Measurements from ENCODE around the gene GLG1.

Gene GLG1

GRCh38 chr16:74511961-74512360, 95.0 kb downstream of the GLG1 start:
- Histone ChIP-seq H3K4me1 (ENCODE audit: control insufficient read depth, insufficient read depth, low read length) (no peaks in the 10 kb centered on the region), H3K9me3 (ENCODE audit: control insufficient read depth, low read length) (no peaks in the 10 kb centered on the region), H3K4me3 (ENCODE audit: insufficient read depth, low read depth, low read length) (no peak overlapping the region), H3K27me3 (ENCODE audit: control insufficient read depth, insufficient read depth, low read length, poor library complexity, severe bottlenecking) (no peaks in the 10 kb centered on the region), H3K36me3 (ENCODE audit: control insufficient read depth, insufficient read depth, low read length) (peaks cover 5% of the 10 kb centered on the region), H3K27ac (ENCODE audit: insufficient read depth, low read depth, low read length, poor library complexity, severe bottlenecking) (no peak overlapping the region)
- WGBS, 2 experiments, result 76 to 87% methylated on average over 9 of the region's 9 CpGs

GRCh38 chr16:74505011-74505410, 101.9 kb downstream of the GLG1 start:
- Histone ChIP-seq H3K27ac (ENCODE audit: insufficient read depth, low read depth, low read length, poor library complexity, severe bottlenecking) (no peak overlapping the region), H3K4me1 (ENCODE audit: control insufficient read depth, insufficient read depth, low read length) (no peaks in the 10 kb centered on the region), H3K4me3 (ENCODE audit: insufficient read depth, low read depth, low read length) (no peak overlapping the region), H3K36me3 (ENCODE audit: control insufficient read depth, insufficient read depth, low read length) (peaks cover 9% of the 10 kb centered on the region), H3K27me3 (ENCODE audit: control insufficient read depth, insufficient read depth, low read length, poor library complexity, severe bottlenecking) (no peaks in the 10 kb centered on the region), H3K9me3 (ENCODE audit: control insufficient read depth, low read length) (no peaks in the 10 kb centered on the region)
- WGBS, 2 experiments, result 94 to 98% methylated on average over 2 of the region's 2 CpGs

- 96% methylated on average over 7 of the region's 7 CpGs for WGBS, 2 experiments
- H3K4me3 ChIP-seq (ENCODE audit: insufficient read depth, low read depth, low read length), result no peak overlapping the region
These were observed 103.5 kb downstream of the GLG1 start for GRCh38 chr16:74503412-74503811.

GRCh38 chr16:74501484-74502478, 105.1 kb downstream of the GLG1 start:
- no peaks in the 10 kb centered on the region for H3K9me3 ChIP-seq (ENCODE audit: control insufficient read depth, low read length)
- peaks cover 5% of the 10 kb centered on the region for H3K36me3 ChIP-seq (ENCODE audit: control insufficient read depth, insufficient read depth, low read length)
- H3K27me3 ChIP-seq (ENCODE audit: control insufficient read depth, insufficient read depth, low read length, poor library complexity, severe bottlenecking), result no peaks in the 10 kb centered on the region
- no peaks in the 10 kb centered on the region for H3K4me1 ChIP-seq (ENCODE audit: control insufficient read depth, insufficient read depth, low read length)
- no peak overlapping the region for H3K4me3 ChIP-seq (ENCODE audit: insufficient read depth, low read depth, low read length)
- H3K27ac ChIP-seq (ENCODE audit: insufficient read depth, low read depth, low read length, poor library complexity, severe bottlenecking), result no peak overlapping the region
- WGBS, 2 experiments, result 78% methylated on average over 7 of the region's 7 CpGs

More at GRCh38 chr16:74503412-74503811, 103.5 kb downstream of the GLG1 start:
- H3K9me3 ChIP-seq (ENCODE audit: control insufficient read depth, low read length), result no peaks in the 10 kb centered on the region
- no peaks in the 10 kb centered on the region for H3K27me3 ChIP-seq (ENCODE audit: control insufficient read depth, insufficient read depth, low read length, poor library complexity, severe bottlenecking)
- H3K4me1 ChIP-seq (ENCODE audit: control insufficient read depth, insufficient read depth, low read length), result no peaks in the 10 kb centered on the region
- peaks cover 9% of the 10 kb centered on the region for H3K36me3 ChIP-seq (ENCODE audit: control insufficient read depth, insufficient read depth, low read length)
- no peak overlapping the region for H3K27ac ChIP-seq (ENCODE audit: insufficient read depth, low read depth, low read length, poor library complexity, severe bottlenecking)

GRCh38 chr16:74500907-74501306, 106.0 kb downstream of the GLG1 start:
- Histone ChIP-seq H3K9me3 (ENCODE audit: control insufficient read depth, low read length) (no peaks in the 10 kb centered on the region), H3K4me1 (ENCODE audit: control insufficient read depth, insufficient read depth, low read length) (no peaks in the 10 kb centered on the region), H3K27me3 (ENCODE audit: control insufficient read depth, insufficient read depth, low read length, poor library complexity, severe bottlenecking) (no peaks in the 10 kb centered on the region), H3K4me3 (ENCODE audit: insufficient read depth, low read depth, low read length) (no peak overlapping the region), H3K36me3 (ENCODE audit: control insufficient read depth, insufficient read depth, low read length) (peaks cover 5% of the 10 kb centered on the region), H3K27ac (ENCODE audit: insufficient read depth, low read depth, low read length, poor library complexity, severe bottlenecking) (no peak overlapping the region)
- 95 to 96% methylated on average over 3 of the region's 3 CpGs for WGBS, 2 experiments

- Histone ChIP-seq H3K4me1 (ENCODE audit: control insufficient read depth, insufficient read depth, low read length) (no peaks in the 10 kb centered on the region), H3K27me3 (ENCODE audit: control insufficient read depth, insufficient read depth, low read length, poor library complexity, severe bottlenecking) (no peaks in the 10 kb centered on the region), H3K27ac (ENCODE audit: insufficient read depth, low read depth, low read length, poor library complexity, severe bottlenecking) (no peak overlapping the region), H3K9me3 (ENCODE audit: control insufficient read depth, low read length) (no peaks in the 10 kb centered on the region), H3K36me3 (ENCODE audit: control insufficient read depth, insufficient read depth, low read length) (peaks cover 5% of the 10 kb centered on the region), H3K4me3 (ENCODE audit: insufficient read depth, low read depth, low read length) (no peak overlapping the region)
These were observed 107.8 kb downstream of the GLG1 start for GRCh38 chr16:74499114-74499513.

GRCh38 chr16:74497761-74498160, 109.2 kb downstream of the GLG1 start:
- Histone ChIP-seq H3K9me3 (ENCODE audit: control insufficient read depth, low read length) (no peaks in the 10 kb centered on the region), H3K27ac (ENCODE audit: insufficient read depth, low read depth, low read length, poor library complexity, severe bottlenecking) (no peak overlapping the region), H3K4me1 (ENCODE audit: control insufficient read depth, insufficient read depth, low read length) (no peaks in the 10 kb centered on the region), H3K27me3 (ENCODE audit: control insufficient read depth, insufficient read depth, low read length, poor library complexity, severe bottlenecking) (no peaks in the 10 kb centered on the region), H3K36me3 (ENCODE audit: control insufficient read depth, insufficient read depth, low read length) (peaks cover 3% of the 10 kb centered on the region), H3K4me3 (ENCODE audit: insufficient read depth, low read depth, low read length) (no peak overlapping the region)
- WGBS, 2 experiments, result 92 to 96% methylated on average over 3 of the region's 3 CpGs

- Histone ChIP-seq H3K27me3 (ENCODE audit: control insufficient read depth, insufficient read depth, low read length, poor library complexity, severe bottlenecking) (no peaks in the 10 kb centered on the region), H3K36me3 (ENCODE audit: control insufficient read depth, insufficient read depth, low read length) (peaks cover 7% of the 10 kb centered on the region), H3K9me3 (ENCODE audit: control insufficient read depth, low read length) (no peaks in the 10 kb centered on the region), H3K27ac (ENCODE audit: insufficient read depth, low read depth, low read length, poor library complexity, severe bottlenecking) (no peak overlapping the region), H3K4me1 (ENCODE audit: control insufficient read depth, insufficient read depth, low read length) (no peaks in the 10 kb centered on the region), H3K4me3 (ENCODE audit: insufficient read depth, low read depth, low read length) (no peak overlapping the region)
- WGBS, 2 experiments, result 97 to 98% methylated on average over 2 to 3 of the region's 3 CpGs
These were observed 110.9 kb downstream of the GLG1 start for GRCh38 chr16:74496054-74496453.

GRCh38 chr16:74492976-74493375, 113.9 kb downstream of the GLG1 start:
- H3K36me3 ChIP-seq (ENCODE audit: control insufficient read depth, insufficient read depth, low read length), result peaks cover 7% of the 10 kb centered on the region

GRCh38 chr16:74487634-74488495, 119.0 kb downstream of the GLG1 start:
- 90 to 98% methylated on average over 8 to 9 of the region's 9 CpGs for WGBS, 2 experiments
- Histone ChIP-seq H3K4me1 (ENCODE audit: control insufficient read depth, insufficient read depth, low read length) (no peaks in the 10 kb centered on the region), H3K4me3 (ENCODE audit: insufficient read depth, low read depth, low read length) (no peak overlapping the region), H3K27ac (ENCODE audit: insufficient read depth, low read depth, low read length, poor library complexity, severe bottlenecking) (no peak overlapping the region), H3K36me3 (ENCODE audit: control insufficient read depth, insufficient read depth, low read length) (peaks cover 15% of the 10 kb centered on the region), H3K27me3 (ENCODE audit: control insufficient read depth, insufficient read depth, low read length, poor library complexity, severe bottlenecking) (no peaks in the 10 kb centered on the region), H3K9me3 (ENCODE audit: control insufficient read depth, low read length) (no peaks in the 10 kb centered on the region)

More at GRCh38 chr16:74492976-74493375, 113.9 kb downstream of the GLG1 start:
- WGBS, 2 experiments, result 97% methylated on average over 10 of the region's 10 CpGs
- H3K9me3 ChIP-seq (ENCODE audit: control insufficient read depth, low read length), result no peaks in the 10 kb centered on the region
- no peaks in the 10 kb centered on the region for H3K4me1 ChIP-seq (ENCODE audit: control insufficient read depth, insufficient read depth, low read length)
- H3K4me3 ChIP-seq (ENCODE audit: insufficient read depth, low read depth, low read length), result no peak overlapping the region
- H3K27ac ChIP-seq (ENCODE audit: insufficient read depth, low read depth, low read length, poor library complexity, severe bottlenecking), result no peak overlapping the region
- H3K27me3 ChIP-seq (ENCODE audit: control insufficient read depth, insufficient read depth, low read length, poor library complexity, severe bottlenecking), result no peaks in the 10 kb centered on the region
